ENCODE measurements around the gene TNRC6B.

DNA sequence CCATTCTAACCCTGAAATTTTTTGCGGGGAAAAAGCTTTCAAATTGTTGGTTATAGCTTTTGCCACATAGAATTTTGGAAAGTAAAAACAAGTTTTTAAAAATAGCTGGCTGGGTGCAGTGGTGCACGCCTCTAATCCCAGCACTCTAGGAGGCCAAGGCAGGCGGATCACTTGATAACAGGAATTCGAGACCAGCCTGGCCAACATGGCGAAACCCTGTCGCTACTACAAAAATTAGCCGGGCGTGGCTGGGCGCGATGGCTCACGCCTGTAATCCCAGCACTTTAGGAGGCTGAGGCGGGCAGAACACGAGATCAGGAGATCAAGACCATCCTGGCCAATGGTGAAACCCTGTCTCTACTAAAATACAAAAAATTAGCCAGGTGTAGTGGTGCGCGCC lies 54.9 kb downstream of the TNRC6B start:
- no peak for TF ChIP-seq CTCF (conservative IDR thresholded peaks at IDR 0.05)
- no peak for TF ChIP-seq EZH2 (IDR thresholded peaks at IDR 0.05; ENCODE audit: low read depth)

Data from PC-9 (cell line).